SKM-1 (cell line): ENCODE data around the gene HSPBP1.

ENCODE experiments used
- DNase-seq: peaks from one replicate; lab custom pipeline; 2025; ENCODE audit not compliant: unreplicated experiment; lab: John Stamatoyannopoulos, UW

Gene HSPBP1

GRCh38 chr19:55223291-55224037 lies 56.4 kb downstream of the HSPBP1 start:
- no peak for DNase-seq

GRCh38 chr19:55220525-55220924 lies 59.4 kb downstream of the HSPBP1 start:
- DNase-seq = no peak

- peak; percentile 83 for DNase-seq
Observed at GRCh38 chr19:55216461-55217198, 63.3 kb downstream of the HSPBP1 start.

GRCh38 chr19:55213547-55213946 lies 66.4 kb downstream of the HSPBP1 start:
- DNase-seq = no peak

- DNase-seq = no peak
Observed at GRCh38 chr19:55212447-55212846, 67.5 kb downstream of the HSPBP1 start.
